IMR-90 (cell line): ENCODE measurements around the gene MECP2. TPM values are rescaled to one million over a fixed set of nuclear protein-coding genes. Genes with fewer than 3 reads are reported as not detected.

Experiments
- ATAC-seq: fragments of 200-7000 bp; cut with Tn5 transposase; 2 replicates; pipeline ENCODE4 v1.9.1; 2020; ENCODE audit warnings: low read depth, mild to moderate bottlenecking, moderate library complexity
- BruUV-seq: library from RNA; stranded (reverse); fragments of 400-500 nt; replicated peaks from 2 replicates; lab custom pipeline; 2021; lab: Mats Ljungman, UMichigan
- CTCF ChIA-PET: fragments of 300-600 bp; formaldehyde crosslinking; extraction: SDS; loops from one replicate; lab custom pipeline; 2021; ENCODE audit warnings: antibody characterized with exemption; lab: Yijun Ruan, JAX
- POLR2A ChIA-PET: fragments of 300-600 bp; sonication (Branson Sonifier 250); formaldehyde crosslinking; loops from one replicate; lab custom pipeline; 2022; ENCODE audit warnings: antibody characterized with exemption; ENCODE audit not compliant: unreplicated experiment; lab: Charles Lee
- DNase-seq: peaks from one replicate; pipeline ENCODE4 v3.0.0; 2013
- H2AFZ ChIP-seq: replicated peaks from 2 replicates; pipeline ENCODE3; 2013; ENCODE audit warnings: low read length, mild to moderate bottlenecking; ENCODE audit not compliant: poor library complexity
- H2AK5ac ChIP-seq: 2 replicates; pipeline ENCODE4 v1.6.1; 2013; ENCODE audit warnings: low read depth, low read length, inconsistent platforms
- H2AK9ac ChIP-seq: replicated peaks from 2 replicates; pipeline ENCODE3; 2013; ENCODE audit warnings: mild to moderate bottlenecking, low read depth, low read length, moderate library complexity; ENCODE audit not compliant: poor library complexity
- H2BK120ac ChIP-seq: 2 replicates; pipeline ENCODE4 v1.6.1; 2013; ENCODE audit warnings: low read depth, low read length, inconsistent platforms
- H2BK15ac ChIP-seq: 3 replicates; pipeline ENCODE4 v1.6.1; 2013; ENCODE audit warnings: low read depth, low read length, inconsistent platforms
- H2BK20ac ChIP-seq: 2 replicates; pipeline ENCODE4 v1.6.1; 2013; ENCODE audit warnings: low read depth, mild to moderate bottlenecking, inconsistent platforms, low read length, moderate library complexity
- H2BK5ac ChIP-seq: 2 replicates; pipeline ENCODE4 v1.6.1; 2013; ENCODE audit warnings: mild to moderate bottlenecking, low read depth, low read length, inconsistent platforms; ENCODE audit not compliant: poor library complexity, severe bottlenecking
- H3K14ac ChIP-seq: replicated peaks from 2 replicates; pipeline ENCODE4 v1.6.1; 2013; ENCODE audit warnings: low read depth, low read length, inconsistent platforms
- H3K18ac ChIP-seq: 2 replicates; pipeline ENCODE4 v1.6.1; 2013; ENCODE audit warnings: low read depth, low read length, control low read depth
- H3K23ac ChIP-seq: 2 replicates; pipeline ENCODE4 v1.6.1; 2013; ENCODE audit warnings: low read depth, low read length, inconsistent platforms
- H3K27ac ChIP-seq: 2 replicates; pipeline ENCODE4 v1.5.1; 2013; ENCODE audit warnings: mild to moderate bottlenecking, control low read depth, low read length; ENCODE audit not compliant: insufficient read depth
- H3K27me3 ChIP-seq: 2 replicates; pipeline ENCODE4 v1.6.1; 2013; ENCODE audit warnings: low read length; ENCODE audit not compliant: control insufficient read depth, insufficient read depth
- H3K36me3 ChIP-seq: 2 replicates; pipeline ENCODE4 v1.6.1; 2013; ENCODE audit warnings: low read length, mixed read lengths; ENCODE audit not compliant: control insufficient read depth, insufficient read depth
- H3K4ac ChIP-seq: 2 replicates; pipeline ENCODE4 v1.6.1; 2013; ENCODE audit warnings: low read depth, low read length, inconsistent platforms
- H3K4me1 ChIP-seq: 2 replicates; pipeline ENCODE4 v1.6.1; 2013; ENCODE audit warnings: low read length, mixed read lengths; ENCODE audit not compliant: control insufficient read depth, insufficient read depth
- H3K4me2 ChIP-seq: 2 replicates; pipeline ENCODE4 v1.6.1; 2013; ENCODE audit warnings: low read depth, mild to moderate bottlenecking, control low read depth, low read length, moderate library complexity
- H3K4me3 ChIP-seq: 2 replicates; pipeline ENCODE4 v1.5.1; 2013; ENCODE audit warnings: low read depth, mild to moderate bottlenecking, control low read depth, low read length, moderate library complexity; ENCODE audit not compliant: insufficient read depth
- H3K56ac ChIP-seq: 2 replicates; pipeline ENCODE4 v1.6.1; 2013; ENCODE audit warnings: low read length, inconsistent platforms; ENCODE audit not compliant: insufficient read depth; ENCODE audit errors: extremely low read depth
- H3K79me1 ChIP-seq, 2 experiments: 2 replicates each; pipeline ENCODE4 v1.6.1; 2013; ENCODE audit warnings: low read length in 2 of 2, inconsistent platforms in 1 of 2, low read depth in 1 of 2
- H3K9ac ChIP-seq: 2 replicates; pipeline ENCODE4 v1.6.1; 2013; ENCODE audit warnings: low read depth, low read length, control low read depth
- H3K9me1 ChIP-seq: 2 replicates; pipeline ENCODE4 v1.6.1; 2013; ENCODE audit warnings: low read length, inconsistent platforms; ENCODE audit not compliant: insufficient read depth
- H3K9me3 ChIP-seq: 2 replicates; pipeline ENCODE4 v1.6.1; 2013; ENCODE audit warnings: low read length; ENCODE audit not compliant: control insufficient read depth, insufficient read depth
- H4K20me1 ChIP-seq: 2 replicates; pipeline ENCODE4 v1.6.1; 2013; ENCODE audit warnings: low read length, inconsistent platforms; ENCODE audit not compliant: insufficient read depth
- H4K5ac ChIP-seq: 2 replicates; pipeline ENCODE4 v1.6.1; 2013; ENCODE audit warnings: mild to moderate bottlenecking, low read depth, low read length, control low read depth
- H4K8ac ChIP-seq, 2 experiments: 2 replicates each; pipeline ENCODE4 v1.6.1; 2013; ENCODE audit warnings: low read depth in 2 of 2, low read length in 2 of 2, control low read depth in 1 of 2, inconsistent platforms in 1 of 2
- H4K91ac ChIP-seq: 2 replicates; pipeline ENCODE4 v1.6.1; 2013; ENCODE audit warnings: low read depth, low read length, inconsistent platforms; ENCODE audit not compliant: insufficient read depth
- FOS ChIP-seq: fragments of 150-350 bp; IDR thresholded peaks from 2 replicates; pipeline ENCODE4 v1.6.1; 2016; ENCODE audit warnings: low read depth, low read length
- MAZ ChIP-seq: IDR thresholded peaks from 2 replicates; pipeline ENCODE4 v1.6.1; 2012; ENCODE audit warnings: low read depth, mild to moderate bottlenecking, low read length, improper control_type of control experiment, moderate library complexity, borderline replicate concordance
- POLR2A ChIP-seq: IDR thresholded peaks from 2 replicates; pipeline ENCODE4 v1.6.1; 2012; ENCODE audit warnings: mild to moderate bottlenecking, low read depth, low read length
- WGBS, 2 experiments: methylation state at CpG; one replicate each; pipeline versions ENCODE4 v1.1.5 to v1.1.7; 2013; ENCODE audit warnings: missing lambda C conversion rate in 2 of 2; ENCODE audit not compliant: insufficient read length in 1 of 2; ENCODE audit errors: extremely low coverage in 2 of 2; 5-methylcytosine and 5-hydroxymethylcytosine counted together
- dilution Hi-C: fragments of 300-500 bp; cut with HindIII; formaldehyde crosslinking; loops from one replicate; pipeline ENCODE4 v1.14.3; 2018; ENCODE audit warnings: low sequenced_read_pairs; ENCODE audit not compliant: unreplicated experiment
- in situ Hi-C: fragments of 300-500 bp; cut with MboI; formaldehyde crosslinking; loops from 3 replicates; pipeline ENCODE4 v1.14.3; 2019; ENCODE audit warnings: low sequenced_read_pairs, inconsistent platforms, mixed read lengths
- intact Hi-C: fragments of 100-400 bp; cut with micrococcal nuclease; formaldehyde crosslinking; loops from 2 replicates; pipeline ENCODE4 v1.10.0; 2022
- polyA plus RNA-seq, 3 experiments: library from polyadenylated mRNA; depleted of rRNA; stranded (reverse); fragments of >200 nt; gene quantifications; 2 replicates each; pipeline ENCODE4 v1.2.3, GENCODE V29; 2012; ENCODE audit warnings: low replicate concordance in 1 of 3
- total RNA-seq: library from RNA; depleted of rRNA; stranded (reverse); fragments of >200 nt; gene quantifications from 2 replicates; pipeline ENCODE4 v1.2.3, GENCODE V29; 2012

The MECP2 gene
- total and polyA plus RNA-seq, 2 of the 4 experiments (the other 2 are of a cell fraction), result 8.4 to 10.1 TPM

- H3K9me1 ChIP-seq, result peaks cover 12% of the 10 kb centered on the region; the same call in 1 of the 2 replicates
- 0 out of 2 replicates have a peak, but pooled peaks cover 1% of the 10 kb centered on the region for H3K36me3 ChIP-seq
- peak overlapping the region in 1 of 2 experiments; percentile 60; a peak in 1 of 4 replicates for H4K8ac ChIP-seq
- peak overlapping the region; percentile 84 for H2BK5ac ChIP-seq
- peak overlapping the region; percentile 93 for H3K27ac ChIP-seq
- 20% methylated on average over 9 of the region's 80 CpGs; no CpG with 5 or more reads in 1 of the 2 experiments for WGBS, 2 experiments
- no peak overlapping the region for H2AK5ac ChIP-seq
- dilution Hi-C loops (no loop called here), intact Hi-C loops (loop anchor here (2.0 to 5.0 kb wide), 2 partner anchors 14 to 50 kb away; no protein-coding TSS in a partner anchor), in situ Hi-C loops (no loop called here)
- no TSS peak for BruUV-seq
- H3K79me1 ChIP-seq, result peaks cover 0 to 25% of the 10 kb centered on the region in 2 experiments; a peak in 1 of 4 replicates
- 0 out of 2 replicates have a peak overlapping the region, but pooled peaks have one; percentile 56 for H3K23ac ChIP-seq
- H3K27me3 ChIP-seq, result peaks cover 2% of the 10 kb centered on the region; the same call in 1 of the 2 replicates
- peaks cover 44% of the 10 kb centered on the region for H4K20me1 ChIP-seq
- H4K5ac ChIP-seq, result no peak overlapping the region
- TF ChIP-seq FOS, result no peak
- TF ChIP-seq MAZ, result peak; percentile 91
- TF ChIP-seq POLR2A, result peak; percentile 33; the same call in 1 of the 2 replicates
- peak; percentile 61 for ATAC-seq
- peak; percentile 51 for DNase-seq
- H3K56ac ChIP-seq, result peak overlapping the region; percentile 32; the same call in 1 of the 2 replicates
- peaks cover 5% of the 10 kb centered on the region for H3K4me1 ChIP-seq
- H3K4ac ChIP-seq, result peak overlapping the region; percentile 62
- peak overlapping the region; percentile 88 for H3K4me3 ChIP-seq
- POLR2A ChIA-PET, result no interaction called here
- no peak overlapping the region for H2BK20ac ChIP-seq
- H2AFZ ChIP-seq, result peak overlapping the region; percentile 85
- peak overlapping the region; percentile 82 for H2AK9ac ChIP-seq
- H2BK15ac ChIP-seq, result no peak overlapping the region
- H3K14ac ChIP-seq, result no peak overlapping the region
- no peak overlapping the region for H2BK120ac ChIP-seq
- H4K91ac ChIP-seq, result peak overlapping the region; percentile 38; the same call in 1 of the 2 replicates
- no peaks in the 10 kb centered on the region for H3K9me3 ChIP-seq
- peak overlapping the region; percentile 95 for H3K4me2 ChIP-seq
- CTCF ChIA-PET, result no interaction called here
- peak overlapping the region; percentile 72 for H3K9ac ChIP-seq
- H3K18ac ChIP-seq, result no peak overlapping the region; the same call in 1 of the 2 replicates
These were observed 421 bp downstream of the MECP2 start for GRCh38 chrX:154097003-154097588.
